Heart right ventricle (tissue), 16 donors: Measurements from ENCODE around the gene PPP3CA. TPM values are rescaled to one million over a fixed set of nuclear protein-coding genes. Genes with fewer than 3 reads are reported as not detected.
A peak's percentile ranks its signal among the peaks of the same experiment; 100 is the strongest.

Experiments
- ATAC-seq, 8 donors: fragments of 200-7000 bp; cut with Tn5 transposase; one replicate each; pipeline ENCODE4 v1.9.1; 2020; ENCODE audit warnings: mild to moderate bottlenecking in 8 of 8, moderate library complexity in 8 of 8, moderate number of reproducible peaks in 1 of 8
- DNase-seq, 2 donors: peaks; one replicate each; pipeline ENCODE4 v3.0.0-alpha.2; 2020
- H3K27ac ChIP-seq, 10 donors: fragments of 200-600 bp; sonication (generic) in 2 of 10; one replicate each; pipeline versions ENCODE4 v1.5.0 to v1.8.0; 2020 to 2022; ENCODE audit warnings: mild to moderate bottlenecking in 3 of 10
- H3K27me3 ChIP-seq, 7 donors: fragments of 200-600 bp; one replicate each; pipeline ENCODE4 v1.8.0; 2021 to 2022; ENCODE audit warnings: mild to moderate bottlenecking in 2 of 7
- H3K36me3 ChIP-seq, 9 donors: fragments of 200-600 bp; sonication (generic) in 1 of 9; one replicate each; pipeline versions ENCODE4 v1.5.0 to v1.8.0; 2020 to 2022; ENCODE audit warnings: mild to moderate bottlenecking in 2 of 9
- H3K4me1 ChIP-seq, 9 donors: fragments of 200-600 bp; sonication (generic) in 1 of 9; one replicate each; pipeline versions ENCODE4 v1.5.0 to v1.8.0; 2020 to 2022; ENCODE audit warnings: mild to moderate bottlenecking in 4 of 9
- H3K4me3 ChIP-seq, 10 donors: fragments of 200-600 bp; sonication (generic) in 2 of 10; one replicate each; pipeline versions ENCODE4 v1.5.0 to v1.8.0; 2020 to 2022; ENCODE audit warnings: mild to moderate bottlenecking in 7 of 10, moderate library complexity in 2 of 10
- H3K9me3 ChIP-seq, 11 donors: fragments of 200-600 bp in 10 of 11; sonication (generic) in 2 of 11; one replicate each; pipeline versions ENCODE4 v1.5.0 to v1.8.0; 2013 to 2022; ENCODE audit warnings: mild to moderate bottlenecking in 2 of 11, control low read depth in 1 of 11, moderate library complexity in 1 of 11
- CTCF ChIP-seq, 9 donors: fragments of 200-600 bp; sonication (generic) in 2 of 9; IDR thresholded peaks; one replicate each; pipeline versions ENCODE4 v1.5.0 to v1.8.0; 2021 to 2022; ENCODE audit warnings: antibody characterized with exemption in 9 of 9, mild to moderate bottlenecking in 5 of 9, moderate library complexity in 1 of 9
- WGBS, 2 donors: extraction: QIAGEN DNeasy Blood & Tissue Kit; methylation state at CpG; one replicate each; pipeline ENCODE4 v1.1.7; 2013; ENCODE audit warnings: inconsistent platforms in 1 of 2; 5-methylcytosine and 5-hydroxymethylcytosine counted together
- intact Hi-C, 10 donors: fragments of 100-400 bp; cut with DNase I; formaldehyde crosslinking; loops; one replicate each; pipeline versions ENCODE4 v1.11.1 to v1.14.2; 2022
- polyA plus RNA-seq, 2 donors: library from polyadenylated mRNA; stranded (reverse); fragments of 200-250 nt; gene quantifications; one replicate each; pipeline ENCODE4 v1.2.3, GENCODE V29; 2013
- total RNA-seq, 10 donors: library from RNA; stranded (reverse); fragmentation: NEBNext Ultra II Directional in 3 of 10; extraction: Animal tissue kit (Norgen Biotek cat#: 25700) in 3 of 10; gene quantifications; one replicate each; pipeline versions ENCODE4 v1.2.1 to v1.2.4, GENCODE V29; 2021 to 2023
- donor health status: Arrhythmogenic right ventricular cardiomyopathy.
- donor health status: ischemic (EF 13 %, LVEDD 7.1; RV severe dilation, severe dysfunction).
- donor health status: healthy with polysubstance abuse.
- donor health status: DM: no; HTN: yes; CAD: no.
- donor health status: DM: no; HTN: no; CAD: no.
- donor health status: ischemic (EF 25% LVEDD 6.9; RV normal size, moderate dysfunction).
- donor health status: ischemic (EF 25% LVEDD 5.7; RV mildly dilated, moderate dysfunction).
- donor health status: healthy.
- donor health status: DM: yes; HTN: yes; CAD: no.
- donor health status: Ischemic cardiomyopathy.
- donor health status: ischemic (EF 35%, LVEDD 5.7; RV mildly dilated, moderate dysfunction).
- donor health status: nonischemic (EF 11% LVEDD 7.7; RV severe dilation, severe dysfunction).
- donor health status: DM: yes; HTN: yes; CAD: no.
- donor health status: PGD.
- donor health status: ischemic (EF 29% LVEDD 5.4; RV normal size, mild dysfunction).
- donor health status: nonischemic (EF 23%, LVEDD 6.1; RV moderate dilation, normal function).

PPP3CA gene
- total and polyA plus RNA-seq, 12 donors = 8.1 to 30.8 (median 19.1) TPM

GRCh38 chr4:101211146-101211553 is 136.2 kb downstream of the PPP3CA start:
- ATAC-seq = no peak

DNA sequence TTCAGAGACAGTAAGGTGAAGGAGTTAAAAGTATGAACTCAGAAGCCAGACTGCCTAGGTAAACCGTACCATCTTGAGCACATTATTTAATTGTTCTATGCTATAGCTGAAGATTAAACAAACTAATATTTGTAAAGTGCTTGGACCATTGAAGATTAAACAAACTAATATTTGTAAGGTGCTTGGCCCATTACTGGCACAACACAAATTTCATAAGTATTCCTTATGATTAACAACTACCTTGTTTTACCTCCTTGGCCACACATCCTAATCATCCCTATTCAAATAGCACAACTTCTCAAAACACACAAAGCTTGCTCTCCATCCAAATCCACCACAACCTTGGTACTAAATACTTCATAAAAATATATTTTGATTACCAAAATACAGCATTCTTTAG is 137.0 kb downstream of the PPP3CA start:
- 95 to 96% methylated on average over 1 of the region's 1 CpG for WGBS, 2 donors
- TF ChIP-seq CTCF (IDR thresholded peaks at IDR 0.05) = no peak

More at GRCh38 chr4:101211146-101211553, 136.2 kb downstream of the PPP3CA start:
- no peaks in the 10 kb centered on the region for H3K27me3 ChIP-seq
- H3K4me3 ChIP-seq = no peak overlapping the region
- peaks cover 0 to 10% (median 0%) of the 10 kb centered on the region in 9 donors for H3K4me1 ChIP-seq
- no peak for DNase-seq
- no peaks in the 10 kb centered on the region for H3K9me3 ChIP-seq
- TF ChIP-seq CTCF (IDR thresholded peaks at IDR 0.05) = no peak
- intact Hi-C loops = no loop called here
- no peak overlapping the region for H3K27ac ChIP-seq
- H3K36me3 ChIP-seq = no peaks in the 10 kb centered on the region

DNA sequence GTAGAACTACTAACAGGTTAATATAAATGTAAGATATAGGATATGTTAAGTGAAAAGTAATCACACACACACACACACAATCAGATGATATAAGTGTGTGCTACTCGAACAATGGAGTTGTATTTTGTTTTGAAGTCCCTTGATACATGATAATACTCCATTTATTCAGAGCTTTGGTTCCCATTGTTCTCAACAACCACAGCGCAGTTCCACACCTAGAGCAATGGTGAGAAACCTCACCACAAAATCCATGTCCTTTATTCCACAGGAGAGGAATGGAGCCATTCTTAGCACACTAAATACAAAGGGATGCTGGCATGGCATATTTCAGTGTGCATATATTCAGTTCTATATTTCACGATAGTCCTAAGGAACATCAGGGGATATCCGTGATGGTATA is 139.2 kb downstream of the PPP3CA start:
- ATAC-seq = no peak
- Histone ChIP-seq H3K27ac (no peak overlapping the region), H3K36me3 (no peaks in the 10 kb centered on the region), H3K4me1 (peaks cover 0 to 24% (median 0%) of the 10 kb centered on the region in 9 donors), H3K9me3 (no peaks in the 10 kb centered on the region), H3K27me3 (no peaks in the 10 kb centered on the region), H3K4me3 (no peak overlapping the region)
- no peak for DNase-seq
- intact Hi-C loops = no loop called here
- WGBS, 2 donors = 67 to 90% methylated on average over 4 of the region's 4 CpGs
- TF ChIP-seq CTCF (IDR thresholded peaks at IDR 0.05) = no peak

More for the DNA sequence above, 137.0 kb downstream of the PPP3CA start:
- H3K4me1 ChIP-seq = peaks cover 0 to 19% (median 0%) of the 10 kb centered on the region in 9 donors
- H3K4me3 ChIP-seq = no peak overlapping the region
- H3K27ac ChIP-seq = no peak overlapping the region
- no peaks in the 10 kb centered on the region for H3K27me3 ChIP-seq
- H3K36me3 ChIP-seq = no peaks in the 10 kb centered on the region
- no peak for ATAC-seq
- no peaks in the 10 kb centered on the region for H3K9me3 ChIP-seq
- no peak for DNase-seq
- intact Hi-C loops = no loop called here

- WGBS, 2 donors = 80 to 81% methylated on average over 3 of the region's 3 CpGs
- Histone ChIP-seq H3K27me3 (no peaks in the 10 kb centered on the region), H3K36me3 (no peaks in the 10 kb centered on the region), H3K4me3 (no peak overlapping the region), H3K9me3 (no peaks in the 10 kb centered on the region), H3K4me1 (peaks cover 0 to 33% (median 0%) of the 10 kb centered on the region in 9 donors), H3K27ac (peak overlapping the region in 1 of 10 donors; percentile 28)
- no peak for TF ChIP-seq CTCF (IDR thresholded peaks at IDR 0.05)
- intact Hi-C loops = no loop called here
- peak in 2 of 8 donors; percentile 31 to 48 for ATAC-seq
- no peak for DNase-seq
Measured at GRCh38 chr4:101205916-101206315, 141.4 kb downstream of the PPP3CA start.
